Hematopoietic multipotent progenitor cell treated with erythropoietin and hydrocortisone succinate and interleukin-3 and kit ligand, for 6 days (in vitro differentiated cells): Measurements from ENCODE around the gene PRKG1.
"Not testable (repeated sequence)": the region's sequence is repeated elsewhere in the genome, so short reads cannot be mapped to it uniquely, and the experiment has no call there.

Experiments used
- DNase-seq: peaks from one replicate; pipeline ENCODE4 v3.0.0-alpha.2; 2015

The PRKG1 gene

DNA sequence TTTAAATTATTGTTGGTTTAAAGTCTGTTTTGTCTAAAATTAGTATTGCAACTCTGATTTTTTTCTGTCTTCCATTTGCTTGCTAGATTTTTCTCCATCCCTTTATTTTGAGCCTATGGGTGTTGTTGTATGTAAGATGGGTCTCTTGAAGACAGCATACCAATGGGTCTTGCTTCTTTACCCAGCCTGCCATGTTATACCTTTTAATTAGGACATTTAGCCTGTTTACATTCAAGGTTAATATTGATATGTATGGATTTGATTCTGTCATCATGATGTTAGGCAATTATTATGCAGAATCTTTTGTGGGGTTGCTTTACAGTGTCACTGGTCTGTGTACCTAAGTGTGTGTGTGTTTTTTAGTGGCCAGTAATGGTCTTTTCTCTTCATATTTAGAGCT lies 906.5 kb downstream of the PRKG1 start:
- DNase-seq, result no peak

DNA sequence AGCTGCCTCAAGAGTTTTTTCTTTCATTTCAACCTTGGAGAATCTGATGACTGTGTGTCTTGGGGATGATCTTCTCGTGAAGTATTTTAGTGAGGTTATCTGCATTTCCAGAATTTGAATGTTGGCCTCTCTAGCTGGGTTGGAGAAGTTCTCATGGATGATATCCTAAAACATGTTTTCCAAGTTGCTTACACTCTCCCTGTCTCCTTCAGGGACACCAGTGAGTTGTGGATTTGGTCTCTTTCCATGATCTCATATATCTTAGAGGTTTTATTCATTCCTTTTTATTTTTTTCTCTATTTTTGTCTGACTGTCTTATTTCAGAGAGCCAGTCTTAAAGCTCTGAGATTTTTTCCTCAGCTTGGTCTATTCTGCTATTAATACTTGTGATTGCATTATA lies 907.4 kb downstream of the PRKG1 start:
- DNase-seq, result no peak

DNA sequence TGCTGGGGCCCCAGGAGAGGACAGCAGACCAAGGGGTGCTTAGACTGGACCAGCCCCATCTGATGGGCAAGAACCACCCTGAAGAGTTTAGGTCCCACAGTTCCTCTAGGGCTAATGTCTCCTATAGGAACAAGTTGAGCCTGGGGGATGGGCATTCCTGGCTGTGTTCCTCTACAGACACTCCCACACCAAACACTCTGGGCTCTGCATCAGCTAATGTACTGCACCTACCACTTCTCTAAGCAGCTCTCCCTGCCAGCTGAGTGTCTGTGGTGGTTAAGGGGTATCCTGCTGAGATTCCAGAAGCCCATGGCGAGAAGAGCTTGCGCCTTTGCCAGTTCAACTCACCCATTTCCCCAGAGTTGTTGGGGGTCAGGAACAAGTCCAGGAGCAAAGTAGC lies 909.2 kb downstream of the PRKG1 start:
- no peak for DNase-seq

DNA sequence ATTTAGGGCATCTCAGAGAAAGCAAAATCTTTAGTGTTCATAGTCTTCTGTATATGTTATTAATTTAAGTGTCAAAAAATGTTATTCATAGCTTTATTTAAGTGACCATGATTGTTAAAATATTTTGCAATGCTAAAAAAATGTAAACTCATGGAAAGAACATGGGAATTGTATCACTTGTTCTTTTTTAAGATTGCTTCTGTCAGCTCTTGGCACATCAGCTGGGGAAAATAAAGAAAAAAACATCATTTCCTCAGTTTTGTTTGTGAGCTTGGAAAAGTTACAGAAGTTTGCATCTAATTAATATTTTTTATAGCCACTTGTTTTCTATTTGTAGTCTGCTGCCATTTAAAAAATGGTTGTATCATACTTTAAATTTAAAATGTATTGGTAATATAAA lies 911.0 kb downstream of the PRKG1 start:
- no peak for DNase-seq

DNA sequence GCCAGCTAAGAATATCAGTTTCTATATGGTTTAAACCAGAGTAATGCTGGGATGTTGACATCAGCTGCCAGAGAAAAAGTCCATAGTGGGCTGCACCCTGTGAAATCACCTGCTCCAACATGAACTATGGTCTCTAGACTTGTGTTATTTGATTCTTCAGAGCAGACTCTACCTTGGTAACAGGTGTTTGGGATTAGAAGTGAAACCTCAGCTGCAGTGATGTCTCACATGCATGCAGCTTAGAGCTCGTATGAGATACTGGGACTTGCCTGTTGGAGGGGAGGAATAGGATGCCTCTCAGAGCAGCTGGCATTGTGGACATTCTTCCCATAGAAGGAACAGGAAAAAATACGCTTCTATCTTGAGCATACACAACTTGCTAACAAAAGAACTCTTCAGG lies 912.2 kb downstream of the PRKG1 start:
- DNase-seq, result no peak

DNA sequence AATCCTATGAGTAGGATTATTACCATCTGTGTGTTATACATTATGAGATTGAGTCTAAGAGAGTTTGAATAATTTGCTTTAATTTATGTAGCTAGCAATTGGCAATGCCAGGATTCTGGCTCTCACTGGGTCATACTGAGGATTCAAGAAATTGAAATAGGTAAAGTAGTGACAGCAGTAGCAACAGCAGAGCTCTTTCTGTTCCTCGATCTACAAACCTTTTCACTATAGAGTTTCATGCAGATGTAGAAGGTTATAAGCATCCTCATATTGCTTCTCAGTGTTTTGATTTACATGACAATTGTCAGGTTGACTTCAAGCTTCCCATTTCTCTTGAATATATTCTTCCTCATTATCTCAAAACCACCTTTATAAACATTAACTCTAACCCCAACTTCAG lies 919.2 kb downstream of the PRKG1 start:
- no peak for DNase-seq

- DNase-seq, result no peak
Measured at GRCh38 chr10:51999096-51999495, 924.8 kb downstream of the PRKG1 start.

- peak; percentile 60 for DNase-seq
Measured at GRCh38 chr10:52004342-52004949, 930.2 kb downstream of the PRKG1 start.

DNA sequence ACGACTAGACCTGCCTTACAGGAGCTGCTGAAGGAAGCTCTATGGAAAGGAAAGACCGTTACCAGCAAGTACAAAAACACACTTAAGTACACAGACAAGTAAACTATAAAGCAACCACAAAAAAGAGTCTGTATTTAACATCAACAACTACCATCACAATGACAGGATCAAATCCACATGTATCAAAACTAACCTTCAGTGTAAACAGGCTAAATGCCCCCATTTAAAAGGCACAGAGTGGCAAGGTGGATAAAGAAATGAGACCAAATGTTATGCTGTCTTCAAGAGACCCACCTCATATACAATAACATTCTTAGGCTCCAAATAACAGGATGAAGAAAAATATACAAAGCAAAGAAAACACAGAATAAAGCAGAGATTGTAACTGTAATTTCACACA lies 932.8 kb downstream of the PRKG1 start:
- DNase-seq, result no peak

- DNase-seq, result no peak
Measured at GRCh38 chr10:52011118-52011517, 936.8 kb downstream of the PRKG1 start.

- no peak for DNase-seq
Measured at GRCh38 chr10:52019077-52019555, 944.8 kb downstream of the PRKG1 start.

GRCh38 chr10:52019656-52020055 lies 945.4 kb downstream of the PRKG1 start:
- no peak for DNase-seq

DNA sequence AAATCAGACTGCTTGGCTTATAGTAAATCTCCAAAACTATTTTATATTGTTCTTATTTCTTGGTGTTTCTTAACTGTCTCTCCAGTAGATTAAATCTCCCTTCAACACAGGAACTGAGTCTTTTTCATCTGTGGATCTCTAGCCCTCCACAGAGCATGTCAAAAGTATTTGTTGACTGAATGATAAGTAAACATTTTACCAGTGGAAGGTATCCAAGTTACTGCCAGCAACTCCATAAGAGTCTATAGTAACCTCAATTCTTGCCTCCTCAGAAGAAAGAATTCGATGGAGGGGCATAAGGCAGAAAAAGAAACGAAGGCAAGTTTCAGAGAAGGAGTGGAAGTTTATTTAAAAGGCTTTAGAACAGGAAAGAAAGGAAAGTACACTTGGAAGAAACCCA lies 945.9 kb downstream of the PRKG1 start:
- DNase-seq, result no peak

DNA sequence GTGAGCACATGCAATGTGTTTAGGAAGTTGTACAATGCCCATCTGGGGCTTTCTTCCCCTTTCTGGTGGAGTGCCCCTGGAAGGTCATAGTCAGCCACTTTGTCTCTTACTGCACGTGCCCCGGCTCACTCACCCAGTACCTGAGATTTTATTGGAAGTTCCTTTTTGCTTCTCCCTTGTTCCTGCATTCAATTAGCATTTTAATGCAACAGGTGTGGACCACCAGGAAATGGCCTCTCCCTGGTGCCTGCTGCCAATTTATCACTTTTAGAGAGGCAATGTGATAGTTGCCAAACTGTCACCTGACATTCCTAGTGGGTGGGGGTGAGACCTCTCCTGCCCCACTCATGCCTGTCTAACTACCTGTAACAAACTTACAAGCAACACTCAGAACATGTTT lies 946.4 kb downstream of the PRKG1 start:
- no peak for DNase-seq

DNA sequence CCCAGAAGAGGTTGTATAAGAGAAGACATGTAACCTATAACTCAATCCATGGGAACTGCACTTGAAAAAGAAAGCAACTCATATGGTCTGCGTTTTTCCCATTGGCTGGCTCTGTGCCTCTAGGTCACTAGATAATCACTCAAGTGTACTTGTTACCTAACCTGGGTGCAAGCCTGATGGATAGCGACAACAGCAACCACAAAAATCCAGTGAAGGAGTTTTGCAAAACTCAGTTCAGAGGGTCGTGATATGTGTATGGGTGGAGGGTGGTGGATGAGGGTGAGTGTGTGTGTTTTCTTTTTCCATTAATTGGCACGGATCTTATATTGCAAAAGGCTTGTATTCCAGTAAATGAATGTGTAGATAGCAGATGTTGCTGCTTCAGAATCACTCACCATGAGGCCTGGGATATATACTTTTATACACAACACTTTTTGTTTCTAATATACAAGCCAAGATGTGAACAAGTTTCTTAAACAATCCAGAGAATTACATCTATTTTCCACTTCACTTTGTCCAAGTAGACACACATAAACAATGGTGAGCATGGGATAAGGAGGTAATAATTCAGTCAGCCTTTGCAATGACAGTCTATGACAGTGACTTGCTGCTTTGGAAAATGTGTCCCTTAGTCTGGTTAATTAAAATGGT lies 952.9 kb downstream of the PRKG1 start:
- DNase-seq, result no peak

GRCh38 chr10:52028523-52028858 lies 954.2 kb downstream of the PRKG1 start:
- DNase-seq, result no peak

- DNase-seq, result no peak
Measured at GRCh38 chr10:52029628-52030027, 955.3 kb downstream of the PRKG1 start.

DNA sequence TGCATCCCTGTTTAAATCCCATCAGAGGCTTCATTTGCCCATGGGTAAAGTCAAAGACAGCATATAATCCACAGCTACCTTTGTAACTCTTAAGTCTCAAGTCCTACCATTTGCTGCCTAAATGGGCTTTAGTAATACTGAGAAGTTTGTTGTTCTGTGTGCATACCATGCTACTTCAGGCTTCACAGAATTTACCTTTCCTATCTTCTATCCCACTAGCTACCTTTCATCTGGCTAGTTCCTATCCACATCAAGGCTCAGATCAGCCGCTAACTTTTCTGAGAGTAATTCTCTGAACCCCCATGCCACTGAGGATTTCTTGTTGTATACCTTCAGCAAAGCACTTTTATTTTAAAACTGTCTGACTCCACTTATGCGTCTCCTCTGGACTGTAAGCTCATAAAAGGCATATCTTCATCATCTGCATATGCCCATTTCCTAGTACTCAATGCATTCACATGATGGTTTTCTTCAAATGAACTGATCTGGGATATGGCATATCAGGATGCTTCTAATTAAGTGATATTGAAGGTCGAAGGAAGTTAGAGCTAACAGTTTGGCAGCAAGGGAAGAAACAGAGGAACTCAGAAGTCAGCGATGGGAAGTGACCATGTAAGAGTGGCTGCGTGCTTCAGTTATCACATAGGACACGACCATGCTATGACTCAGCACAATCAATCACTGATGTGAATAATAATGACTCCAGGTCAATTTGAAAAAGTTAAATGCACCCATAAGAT lies 955.9 kb downstream of the PRKG1 start:
- DNase-seq, result peak; percentile 32

- no peak for DNase-seq
Measured at GRCh38 chr10:52030975-52031374, 956.7 kb downstream of the PRKG1 start.

GRCh38 chr10:52031771-52032170 lies 957.5 kb downstream of the PRKG1 start:
- DNase-seq, result no peak

GRCh38 chr10:52032681-52033629 lies 958.7 kb downstream of the PRKG1 start:
- no peak for DNase-seq

- not testable (repeated sequence) for DNase-seq
Measured at GRCh38 chr10:52039002-52039793, 964.9 kb downstream of the PRKG1 start.
